ENCODE measurements around the gene AMH.

- TF ChIP-seq CTCF (IDR thresholded peaks at IDR 0.05) (no peak), POLR2A (IDR thresholded peaks at IDR 0.05) (no peak)
Observed at GRCh38 chr19:2244125-2244411, 5.1 kb upstream of the AMH start.
